Transverse colon (tissue), 4 donors: Measurements from ENCODE around the gene TBC1D16. TPM values are rescaled to one million over a fixed set of nuclear protein-coding genes. Genes with fewer than 3 reads are reported as not detected.

Experiments used
- DNase-seq: peaks from one replicate; pipeline ENCODE4 v3.0.0-alpha.2; 2019
- H3K27ac ChIP-seq, 4 donors: fragments of 200-600 bp; sonication (generic); 2 replicates each; pipeline ENCODE4 v1.5.1; 2016 to 2018; ENCODE audit warnings: inconsistent platforms in 4 of 4
- H3K27me3 ChIP-seq: fragments of 200-600 bp; sonication (generic); 2 replicates; pipeline ENCODE4 v1.5.1; 2017; ENCODE audit warnings: inconsistent platforms
- H3K36me3 ChIP-seq, 4 donors: fragments of 200-600 bp; sonication (generic); 2 replicates each; pipeline ENCODE4 v1.5.1; 2017 to 2019; ENCODE audit warnings: inconsistent platforms in 4 of 4
- H3K4me1 ChIP-seq, 4 donors: fragments of 200-600 bp; sonication (generic); 2 replicates each; pipeline ENCODE4 v1.5.1; 2017 to 2020; ENCODE audit warnings: inconsistent platforms in 4 of 4
- H3K4me3 ChIP-seq, 4 donors: fragments of 200-600 bp; sonication (generic); 1 replicate in 1 of 4; 2 replicates in 3 of 4; pipeline versions ENCODE4 v1.5.1 to v1.6.1; 2017 to 2019; ENCODE audit warnings: inconsistent platforms in 4 of 4
- H3K9me3 ChIP-seq, 2 donors: fragments of 200-600 bp; sonication (generic); 2 replicates each; pipeline ENCODE4 v1.5.1; 2017 to 2019; ENCODE audit warnings: inconsistent platforms in 2 of 2
- EP300 ChIP-seq: sonication (generic); formaldehyde crosslinking; IDR thresholded peaks from one replicate; pipeline ENCODE4 v1.6.1; 2017; ENCODE audit warnings: antibody characterized with exemption, low read depth
- POLR2A ChIP-seq: fragments of 450-650 bp; IDR thresholded peaks from one replicate; pipeline ENCODE4 v1.6.1; 2016; ENCODE audit warnings: antibody characterized with exemption, mild to moderate bottlenecking, moderate library complexity
- POLR2AphosphoS5 ChIP-seq, 3 donors: sonication (generic); formaldehyde crosslinking; IDR thresholded peaks; one replicate each; pipeline ENCODE4 v1.6.1; 2016; ENCODE audit warnings: antibody characterized with exemption in 3 of 3
- WGBS, 2 donors: methylation state at CpG; one replicate each; pipeline ENCODE4 v1.1.5; 2018; ENCODE audit warnings: low coverage in 1 of 2; 5-methylcytosine and 5-hydroxymethylcytosine counted together
- in situ Hi-C, 4 donors: fragments of 200-750 bp; cut with MboI; loops; one replicate each; pipeline versions ENCODE4 v1.15.0 to v1.15.1; 2017; ENCODE audit warnings: low sequenced_read_pairs in 3 of 4, low pct_ligation_motif_present in 1 of 4, low pct_unique_long_range_greater_than_20kb in 1 of 4
- intact Hi-C: fragments of 100-400 bp; cut with DNase I; formaldehyde crosslinking; loops from one replicate; pipeline ENCODE4 v1.15.1; 2023; ENCODE audit warnings: low total_unique reads
- total RNA-seq, 4 donors: library from RNA; depleted of rRNA; stranded (reverse); fragments of >200 nt; gene quantifications; one replicate each; pipeline ENCODE4 v1.1.0, GENCODE V29; 2016
- TF ChIP-seq, protein P1 (sequence below), 5 experiments: fragments of 200-600 bp in 3 of 5; fragments of 450-650 bp in 2 of 5; sonication (generic) in 3 of 5; IDR thresholded peaks; 1 replicate in 2 of 5; 2 replicates in 3 of 5; pipeline ENCODE4 v1.5.1; 2016 to 2017; ENCODE audit warnings: antibody characterized with exemption in 5 of 5, inconsistent platforms in 3 of 5, mild to moderate bottlenecking in 2 of 5, moderate library complexity in 1 of 5

The TBC1D16 gene
- total RNA-seq, 4 donors from 2014 or later = 12.3 to 22.4 (median 18.1) TPM

- H3K4me3 ChIP-seq = no peak overlapping the region
- 67% methylated on average over 10 of the region's 10 CpGs; no CpG with 5 or more reads in 1 of the 2 donors for WGBS, 2 donors
- H3K9me3 ChIP-seq = no peaks in the 10 kb centered on the region
- H3K27me3 ChIP-seq = no peaks in the 10 kb centered on the region
- H3K36me3 ChIP-seq = no peaks in the 10 kb centered on the region
- peak overlapping the region in 2 of 4 donors; percentile 13 to 28 for H3K27ac ChIP-seq
- no peak for TF ChIP-seq POLR2A
- TF ChIP-seq EP300 = no peak
- TF ChIP-seq, protein P1, sequence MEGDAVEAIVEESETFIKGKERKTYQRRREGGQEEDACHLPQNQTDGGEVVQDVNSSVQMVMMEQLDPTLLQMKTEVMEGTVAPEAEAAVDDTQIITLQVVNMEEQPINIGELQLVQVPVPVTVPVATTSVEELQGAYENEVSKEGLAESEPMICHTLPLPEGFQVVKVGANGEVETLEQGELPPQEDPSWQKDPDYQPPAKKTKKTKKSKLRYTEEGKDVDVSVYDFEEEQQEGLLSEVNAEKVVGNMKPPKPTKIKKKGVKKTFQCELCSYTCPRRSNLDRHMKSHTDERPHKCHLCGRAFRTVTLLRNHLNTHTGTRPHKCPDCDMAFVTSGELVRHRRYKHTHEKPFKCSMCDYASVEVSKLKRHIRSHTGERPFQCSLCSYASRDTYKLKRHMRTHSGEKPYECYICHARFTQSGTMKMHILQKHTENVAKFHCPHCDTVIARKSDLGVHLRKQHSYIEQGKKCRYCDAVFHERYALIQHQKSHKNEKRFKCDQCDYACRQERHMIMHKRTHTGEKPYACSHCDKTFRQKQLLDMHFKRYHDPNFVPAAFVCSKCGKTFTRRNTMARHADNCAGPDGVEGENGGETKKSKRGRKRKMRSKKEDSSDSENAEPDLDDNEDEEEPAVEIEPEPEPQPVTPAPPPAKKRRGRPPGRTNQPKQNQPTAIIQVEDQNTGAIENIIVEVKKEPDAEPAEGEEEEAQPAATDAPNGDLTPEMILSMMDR (IDR thresholded peaks at IDR 0.05) = no peak
- TF ChIP-seq POLR2AphosphoS5 (IDR thresholded peaks at IDR 0.05) = no peak
- intact Hi-C loops = no loop called here
- H3K4me1 ChIP-seq = peaks cover 0 to 53% (median 31%) of the 10 kb centered on the region in 4 donors
- in situ Hi-C loops = no loop called here
- DNase-seq = peak; percentile 44
Observed at GRCh38 chr17:80026359-80027042, 9.2 kb downstream of the TBC1D16 start.

- H3K36me3 ChIP-seq = no peaks in the 10 kb centered on the region
- in situ Hi-C loops (no loop called here), intact Hi-C loops (no loop called here)
- DNase-seq = no peak
- 76 to 81% methylated on average over 10 of the region's 10 CpGs for WGBS, 2 donors
- no peaks in the 10 kb centered on the region for H3K27me3 ChIP-seq
- no peaks in the 10 kb centered on the region for H3K9me3 ChIP-seq
- H3K4me1 ChIP-seq = peaks cover 0 to 47% (median 25%) of the 10 kb centered on the region in 4 donors
- peak overlapping the region in 3 of 4 donors; percentile 28 to 37 (median 28) for H3K27ac ChIP-seq
- no peak for TF ChIP-seq POLR2AphosphoS5 (IDR thresholded peaks at IDR 0.05)
- no peak for TF ChIP-seq POLR2A
- TF ChIP-seq, protein P1 (IDR thresholded peaks at IDR 0.05) = no peak
- H3K4me3 ChIP-seq = no peak overlapping the region
Observed at GRCh38 chr17:80025796-80026195, 9.9 kb downstream of the TBC1D16 start.

- in situ Hi-C loops (no loop called here), intact Hi-C loops (no loop called here)
- no peaks in the 10 kb centered on the region for H3K27me3 ChIP-seq
- peaks cover 0 to 43% (median 19%) of the 10 kb centered on the region in 4 donors for H3K4me1 ChIP-seq
- WGBS, 2 donors = 22% methylated on average over 6 of the region's 11 CpGs; no CpG with 5 or more reads in 1 of the 2 donors
- H3K27ac ChIP-seq = peak overlapping the region in 3 of 4 donors; percentile 28 to 37 (median 28)
- H3K9me3 ChIP-seq = no peaks in the 10 kb centered on the region
- peak; percentile 44 for DNase-seq
- no peaks in the 10 kb centered on the region for H3K36me3 ChIP-seq
- TF ChIP-seq, protein P1 (IDR thresholded peaks at IDR 0.05) = no peak
- no peak for TF ChIP-seq POLR2AphosphoS5 (IDR thresholded peaks at IDR 0.05)
- TF ChIP-seq EP300 = no peak
- TF ChIP-seq POLR2A = no peak
- H3K4me3 ChIP-seq = no peak overlapping the region
Observed at GRCh38 chr17:80025140-80025539, 10.5 kb downstream of the TBC1D16 start.

- intact Hi-C loops = no loop called here
- no peak for DNase-seq
- peaks cover 0 to 42% (median 17%) of the 10 kb centered on the region in 4 donors for H3K4me1 ChIP-seq
- H3K36me3 ChIP-seq = no peaks in the 10 kb centered on the region
- H3K27me3 ChIP-seq = no peaks in the 10 kb centered on the region
- in situ Hi-C loops = no loop called here
- peak overlapping the region in 1 of 4 donors; percentile 17 for H3K4me3 ChIP-seq
- H3K9me3 ChIP-seq = no peaks in the 10 kb centered on the region
- peak overlapping the region in 3 of 4 donors; percentile 4 to 56 (median 19) for H3K27ac ChIP-seq
- 68 to 70% methylated on average over 5 to 10 of the region's 10 CpGs for WGBS, 2 donors
- TF ChIP-seq, protein P1 (IDR thresholded peaks at IDR 0.05) = no peak
- TF ChIP-seq POLR2A = no peak
Observed at GRCh38 chr17:80024206-80024972, 11.3 kb downstream of the TBC1D16 start.
